HEK293 (cell line): ENCODE measurements around the gene SAP30L.
A peak's percentile ranks its signal among the peaks of the same experiment; 100 is the strongest.

Experiments used
- CTCF ChIA-PET: fragments of 350-600 bp; formaldehyde crosslinking; extraction: SDS; loops from one replicate; lab custom pipeline; 2021; ENCODE audit warnings: antibody characterized with exemption; lab: Yijun Ruan, JAX
- POLR2A ChIA-PET: fragments of 300-600 bp; formaldehyde crosslinking; extraction: SDS; loops from one replicate; lab custom pipeline; 2020; ENCODE audit warnings: antibody characterized with exemption, inconsistent platforms; lab: Yijun Ruan, JAX
- H3K27ac ChIP-seq: fragments of 200-500 bp; sonication (Bioruptor generic); 2 replicates; pipeline ENCODE4 v1.5.1; 2014; ENCODE audit warnings: low read depth, low read length, control low read depth, inconsistent platforms; ENCODE audit errors: extremely low read depth
- H3K36me3 ChIP-seq, 2 experiments: fragments of 200-500 bp in 1 of 2; sonication (Bioruptor generic) in 1 of 2; 1 replicate in 1 of 2; 2 replicates in 1 of 2; pipeline ENCODE4 v1.5.1; 2014 to 2017; ENCODE audit warnings: inconsistent platforms in 2 of 2, low read length in 2 of 2; ENCODE audit not compliant: control insufficient read depth in 2 of 2, insufficient read depth in 1 of 2
- H3K4me1 ChIP-seq: fragments of 200-500 bp; sonication (Bioruptor generic); 2 replicates; pipeline ENCODE4 v1.5.1; 2014; ENCODE audit warnings: mild to moderate bottlenecking, low read length, inconsistent platforms; ENCODE audit not compliant: control insufficient read depth, insufficient read depth
- H3K4me3 ChIP-seq: 2 replicates; pipeline ENCODE4 v1.5.1; 2011; ENCODE audit warnings: low read depth, mild to moderate bottlenecking, control low read depth, low read length, moderate library complexity
- H3K9me3 ChIP-seq: fragments of 200-500 bp; sonication (Bioruptor generic); 2 replicates; pipeline ENCODE4 v1.5.1; 2014; ENCODE audit warnings: low read depth, low read length, inconsistent platforms; ENCODE audit not compliant: control insufficient read depth, insufficient read depth
- GLIS1 ChIP-seq: fragments of 450-650 bp; formaldehyde crosslinking; IDR thresholded peaks from 2 replicates; pipeline ENCODE4 v1.5.1; 2016; ENCODE audit warnings: missing biosample characterization, missing genetic modification characterization
- TRIM28 ChIP-seq: IDR thresholded peaks from 2 replicates; pipeline ENCODE4 v1.6.1; 2011; ENCODE audit warnings: low read length, control low read depth, borderline replicate concordance
- YY2 ChIP-seq: fragments of 450-650 bp; formaldehyde crosslinking; IDR thresholded peaks from 2 replicates; pipeline ENCODE4 v1.5.1; 2016; ENCODE audit warnings: missing biosample characterization, missing genetic modification characterization
- ZBTB8A ChIP-seq: fragments of 450-650 bp; formaldehyde crosslinking; IDR thresholded peaks from 2 replicates; pipeline ENCODE4 v1.5.1; 2016; ENCODE audit warnings: missing biosample characterization, missing genetic modification characterization
- ZFP3 ChIP-seq: fragments of 450-650 bp; formaldehyde crosslinking; IDR thresholded peaks from 2 replicates; pipeline ENCODE4 v1.5.1; 2016; ENCODE audit warnings: low read depth, missing biosample characterization, missing genetic modification characterization
- ZNF155 ChIP-seq: fragments of 450-650 bp; formaldehyde crosslinking; IDR thresholded peaks from 2 replicates; pipeline ENCODE4 v1.5.1; 2016; ENCODE audit warnings: missing biosample characterization, missing genetic modification characterization
- ZNF223 ChIP-seq: fragments of 450-650 bp; formaldehyde crosslinking; IDR thresholded peaks from 2 replicates; pipeline ENCODE4 v1.5.1; 2016; ENCODE audit warnings: missing biosample characterization, missing genetic modification characterization
- ZNF24 ChIP-seq: fragments of 450-650 bp; formaldehyde crosslinking; IDR thresholded peaks from 2 replicates; pipeline ENCODE4 v1.5.1; 2016; ENCODE audit warnings: missing biosample characterization, missing genetic modification characterization
- ZNF292 ChIP-seq: fragments of 450-650 bp; formaldehyde crosslinking; IDR thresholded peaks from 2 replicates; pipeline ENCODE4 v1.5.1; 2016; ENCODE audit warnings: low read depth, missing biosample characterization, missing genetic modification characterization, borderline replicate concordance
- ZNF701 ChIP-seq: fragments of 450-650 bp; formaldehyde crosslinking; IDR thresholded peaks from 2 replicates; pipeline ENCODE4 v1.5.1; 2016; ENCODE audit warnings: missing biosample characterization, missing genetic modification characterization
- TF ChIP-seq, protein P1 (sequence below): fragments of 450-650 bp; formaldehyde crosslinking; IDR thresholded peaks from 2 replicates; pipeline ENCODE4 v1.5.1; 2016; ENCODE audit warnings: missing biosample characterization, missing genetic modification characterization
- TF ChIP-seq, protein P2 (sequence below): fragments of 450-650 bp; formaldehyde crosslinking; IDR thresholded peaks from 2 replicates; pipeline ENCODE4 v1.5.1; 2017; ENCODE audit warnings: missing biosample characterization, missing genetic modification characterization

The SAP30L gene

GRCh38 chr5:154506716-154507080 is 60.9 kb downstream of the SAP30L start:
- ChIA-PET CTCF (interaction anchor here (2.2 kb wide), 1 partner anchor 14 kb away, joined by 14 read pairs; no protein-coding TSS in a partner anchor), POLR2A (no interaction called here)
- Histone ChIP-seq H3K4me3 (no peak overlapping the region), H3K27ac (no peak overlapping the region), H3K4me1 (no peaks in the 10 kb centered on the region), H3K36me3 (no peaks in the 10 kb centered on the region), H3K9me3 (no peaks in the 10 kb centered on the region)
- TF ChIP-seq ZNF701, result no peak
- TF ChIP-seq ZNF223 (tag by site-specific recombination), result no peak
- TF ChIP-seq, protein P1, sequence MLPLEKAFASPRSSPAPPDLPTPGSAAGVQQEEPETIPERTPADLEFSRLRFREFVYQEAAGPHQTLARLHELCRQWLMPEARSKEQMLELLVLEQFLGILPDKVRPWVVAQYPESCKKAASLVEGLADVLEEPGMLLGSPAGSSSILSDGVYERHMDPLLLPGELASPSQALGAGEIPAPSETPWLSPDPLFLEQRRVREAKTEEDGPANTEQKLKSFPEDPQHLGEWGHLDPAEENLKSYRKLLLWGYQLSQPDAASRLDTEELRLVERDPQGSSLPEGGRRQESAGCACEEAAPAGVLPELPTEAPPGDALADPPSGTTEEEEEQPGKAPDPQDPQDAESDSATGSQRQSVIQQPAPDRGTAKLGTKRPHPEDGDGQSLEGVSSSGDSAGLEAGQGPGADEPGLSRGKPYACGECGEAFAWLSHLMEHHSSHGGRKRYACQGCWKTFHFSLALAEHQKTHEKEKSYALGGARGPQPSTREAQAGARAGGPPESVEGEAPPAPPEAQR (tag by site-specific recombination), result no peak
- no peak for TF ChIP-seq ZNF292 (tag by site-specific recombination)
- TF ChIP-seq GLIS1 (tag by site-specific recombination), result no peak

GRCh38 chr5:154508114-154508513 is 62.3 kb downstream of the SAP30L start:
- ChIA-PET POLR2A (no interaction called here), CTCF (interaction anchor here (1.0 kb wide), 1 partner anchor 103 kb away, joined by 5 read pairs; no protein-coding TSS in a partner anchor)
- TF ChIP-seq ZNF155 (tag by site-specific recombination) (no peak), YY2 (no peak), ZFP3 (tag by site-specific recombination) (no peak), TRIM28 (no peak)

GRCh38 chr5:154509784-154510555 is 64.2 kb downstream of the SAP30L start:
- no peaks in the 10 kb centered on the region for H3K4me1 ChIP-seq
- H3K4me3 ChIP-seq, result no peak overlapping the region
- no peaks in the 10 kb centered on the region for H3K36me3 ChIP-seq
- no peaks in the 10 kb centered on the region for H3K9me3 ChIP-seq
- POLR2A ChIA-PET, result no interaction called here
- TF ChIP-seq ZBTB8A (no peak), ZNF24 (tag by site-specific recombination) (no peak)
- TF ChIP-seq, protein P2, sequence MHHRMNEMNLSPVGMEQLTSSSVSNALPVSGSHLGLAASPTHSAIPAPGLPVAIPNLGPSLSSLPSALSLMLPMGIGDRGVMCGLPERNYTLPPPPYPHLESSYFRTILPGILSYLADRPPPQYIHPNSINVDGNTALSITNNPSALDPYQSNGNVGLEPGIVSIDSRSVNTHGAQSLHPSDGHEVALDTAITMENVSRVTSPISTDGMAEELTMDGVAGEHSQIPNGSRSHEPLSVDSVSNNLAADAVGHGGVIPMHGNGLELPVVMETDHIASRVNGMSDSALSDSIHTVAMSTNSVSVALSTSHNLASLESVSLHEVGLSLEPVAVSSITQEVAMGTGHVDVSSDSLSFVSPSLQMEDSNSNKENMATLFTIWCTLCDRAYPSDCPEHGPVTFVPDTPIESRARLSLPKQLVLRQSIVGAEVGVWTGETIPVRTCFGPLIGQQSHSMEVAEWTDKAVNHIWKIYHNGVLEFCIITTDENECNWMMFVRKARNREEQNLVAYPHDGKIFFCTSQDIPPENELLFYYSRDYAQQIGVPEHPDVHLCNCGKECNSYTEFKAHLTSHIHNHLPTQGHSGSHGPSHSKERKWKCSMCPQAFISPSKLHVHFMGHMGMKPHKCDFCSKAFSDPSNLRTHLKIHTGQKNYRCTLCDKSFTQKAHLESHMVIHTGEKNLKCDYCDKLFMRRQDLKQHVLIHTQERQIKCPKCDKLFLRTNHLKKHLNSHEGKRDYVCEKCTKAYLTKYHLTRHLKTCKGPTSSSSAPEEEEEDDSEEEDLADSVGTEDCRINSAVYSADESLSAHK, result peak; percentile 29; the same call in 1 of the 2 replicates
- H3K27ac ChIP-seq, result no peak overlapping the region
- CTCF ChIA-PET, result interaction anchor here (0.9 to 3.1 kb wide), 2 partner anchors 11 to 39 kb away, joined by 3 to 27 read pairs; no protein-coding TSS in a partner anchor

More at GRCh38 chr5:154508114-154508513, 62.3 kb downstream of the SAP30L start:
- Histone ChIP-seq H3K36me3 (no peaks in the 10 kb centered on the region), H3K4me3 (no peak overlapping the region), H3K4me1 (no peaks in the 10 kb centered on the region), H3K27ac (no peak overlapping the region), H3K9me3 (no peaks in the 10 kb centered on the region)
